WTC11 (cell line): ENCODE measurements around the gene SESN2.

Experiments
- E2F5 ChIP-seq: sonication (generic); formaldehyde crosslinking; IDR thresholded peaks from 2 replicates; pipeline ENCODE4 v1.8.1; 2022; ENCODE audit warnings: mild to moderate bottlenecking, moderate library complexity, missing genetic modification reagents
- JUN ChIP-seq: sonication (generic); formaldehyde crosslinking; IDR thresholded peaks from 2 replicates; pipeline ENCODE4 v1.8.0; 2023; ENCODE audit warnings: mild to moderate bottlenecking, missing genetic modification reagents
- NFYB ChIP-seq: sonication (generic); formaldehyde crosslinking; conservative IDR thresholded peaks from 2 replicates; pipeline ENCODE4 v1.8.0; 2022; ENCODE audit warnings: low read depth, missing genetic modification reagents
- NR1H2 ChIP-seq: sonication (generic); formaldehyde crosslinking; IDR thresholded peaks from 2 replicates; pipeline ENCODE4 v1.9.0; 2021; ENCODE audit warnings: mild to moderate bottlenecking, moderate library complexity, missing genetic modification reagents
- TF ChIP-seq, protein P1 (sequence below): fragments of 200-600 bp; IDR thresholded peaks from 2 replicates; pipeline ENCODE4 v1.8.0; 2022; ENCODE audit warnings: antibody characterized with exemption

GRCh38 chr1:28249866-28250295, 9.4 kb upstream of the SESN2 start:
- TF ChIP-seq, protein P1, sequence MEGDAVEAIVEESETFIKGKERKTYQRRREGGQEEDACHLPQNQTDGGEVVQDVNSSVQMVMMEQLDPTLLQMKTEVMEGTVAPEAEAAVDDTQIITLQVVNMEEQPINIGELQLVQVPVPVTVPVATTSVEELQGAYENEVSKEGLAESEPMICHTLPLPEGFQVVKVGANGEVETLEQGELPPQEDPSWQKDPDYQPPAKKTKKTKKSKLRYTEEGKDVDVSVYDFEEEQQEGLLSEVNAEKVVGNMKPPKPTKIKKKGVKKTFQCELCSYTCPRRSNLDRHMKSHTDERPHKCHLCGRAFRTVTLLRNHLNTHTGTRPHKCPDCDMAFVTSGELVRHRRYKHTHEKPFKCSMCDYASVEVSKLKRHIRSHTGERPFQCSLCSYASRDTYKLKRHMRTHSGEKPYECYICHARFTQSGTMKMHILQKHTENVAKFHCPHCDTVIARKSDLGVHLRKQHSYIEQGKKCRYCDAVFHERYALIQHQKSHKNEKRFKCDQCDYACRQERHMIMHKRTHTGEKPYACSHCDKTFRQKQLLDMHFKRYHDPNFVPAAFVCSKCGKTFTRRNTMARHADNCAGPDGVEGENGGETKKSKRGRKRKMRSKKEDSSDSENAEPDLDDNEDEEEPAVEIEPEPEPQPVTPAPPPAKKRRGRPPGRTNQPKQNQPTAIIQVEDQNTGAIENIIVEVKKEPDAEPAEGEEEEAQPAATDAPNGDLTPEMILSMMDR, result no peak
- no peak for TF ChIP-seq E2F5 (CRISPR knock-in tag)
- no peak for TF ChIP-seq NFYB
- TF ChIP-seq NR1H2 (CRISPR knock-in tag), result no peak
- TF ChIP-seq JUN (CRISPR knock-in tag), result no peak
